GM12878 (cell line): ENCODE data around the gene SLC35C1. TPM values are rescaled to one million over a fixed set of nuclear protein-coding genes. Genes with fewer than 3 reads are reported as not detected.

ENCODE experiments used
- BHLHE40 ChIP-seq, 2 experiments: fragments of 450-650 bp in 1 of 2; IDR thresholded peaks; 2 replicates each; pipeline ENCODE4 v1.6.1; 2011 to 2017; ENCODE audit warnings: low read depth in 2 of 2, borderline replicate concordance in 1 of 2, improper control_type of control experiment in 1 of 2, low read length in 1 of 2, mild to moderate bottlenecking in 1 of 2
- BMI1 ChIP-seq: fragments of 450-650 bp; IDR thresholded peaks from 2 replicates; pipeline ENCODE4 v1.6.1; 2016; ENCODE audit warnings: mild to moderate bottlenecking, moderate library complexity, borderline replicate concordance
- CHD2 ChIP-seq: IDR thresholded peaks from 2 replicates; pipeline ENCODE4 v1.6.1; 2011; ENCODE audit warnings: low read depth, low read length, improper control_type of control experiment, borderline replicate concordance
- DPF2 ChIP-seq: fragments of 450-650 bp; IDR thresholded peaks from 2 replicates; pipeline ENCODE4 v1.6.1; 2017; ENCODE audit warnings: mild to moderate bottlenecking
- LARP7 ChIP-seq: fragments of 450-650 bp; IDR thresholded peaks from 2 replicates; pipeline ENCODE4 v1.6.1; 2017; ENCODE audit warnings: mild to moderate bottlenecking
- NBN ChIP-seq: fragments of 450-650 bp; IDR thresholded peaks from 2 replicates; pipeline ENCODE4 v1.6.1; 2016
- SMAD1 ChIP-seq: fragments of 450-650 bp; IDR thresholded peaks from 2 replicates; pipeline ENCODE4 v1.6.1; 2018; ENCODE audit warnings: mild to moderate bottlenecking, low read depth; ENCODE audit not compliant: partially characterized antibody
- SMC3 ChIP-seq: IDR thresholded peaks from 2 replicates; pipeline ENCODE4 v1.6.1; 2011; ENCODE audit warnings: low read length, improper control_type of control experiment, borderline replicate concordance
- SP1 ChIP-seq: IDR thresholded peaks from one replicate; pipeline ENCODE4 v1.6.1; 2011; ENCODE audit warnings: low read depth, low read length
- TCF7 ChIP-seq: IDR thresholded peaks from 2 replicates; pipeline ENCODE4 v1.6.1; 2014; ENCODE audit warnings: antibody characterized with exemption, borderline replicate concordance
- polyA plus RNA-seq, 11 experiments: library from polyadenylated mRNA; depleted of rRNA in 4 of 11; unstranded in 6 of 11; stranded (reverse) in 5 of 11; fragments of >200 nt; fragmentation: Nextera tagmentation in 4 of 11; fragmentation: Illumina TruSeq in 1 of 11; extraction: Ambion mirVana in 4 of 11; extraction: Trizol in 1 of 11; gene quantifications; 1 replicate in 1 of 11; 2 replicates in 10 of 11; pipeline versions ENCODE4 v1.2.1 to v1.2.3, GENCODE V29; 2011 to 2016; ENCODE audit warnings: inconsistent platforms in 2 of 11, missing spikeins in 2 of 11, low read depth in 1 of 11
- total RNA-seq, 4 experiments: library from RNA; depleted of rRNA in 3 of 4; stranded (reverse); fragments of >200 nt in 3 of 4; fragmentation: Illumina TruSeq in 1 of 4; extraction: Trizol in 1 of 4; gene quantifications; 2 replicates each; pipeline versions ENCODE4 v1.2.1 to v1.2.3, GENCODE V29; 2013 to 2021
- TF ChIP-seq, protein P1 (sequence below): IDR thresholded peaks from 2 replicates; pipeline ENCODE4 v1.6.1; 2012; ENCODE audit warnings: mild to moderate bottlenecking, low read depth, low read length
- TF ChIP-seq, protein P2 (sequence below): IDR thresholded peaks from 2 replicates; pipeline ENCODE4 v1.6.1; 2012; ENCODE audit warnings: low read depth, low read length, improper control_type of control experiment
- TF ChIP-seq, protein P3 (sequence below): fragments of 450-650 bp; IDR thresholded peaks from 2 replicates; pipeline ENCODE4 v1.6.1; 2017; ENCODE audit warnings: borderline replicate concordance
- TF ChIP-seq, protein P4 (sequence below): fragments of 450-650 bp; IDR thresholded peaks from 2 replicates; pipeline ENCODE4 v1.6.1; 2017; ENCODE audit warnings: mild to moderate bottlenecking, low read depth, inconsistent platforms; ENCODE audit not compliant: poor library complexity, severe bottlenecking
- TF ChIP-seq, protein P5 (sequence below): IDR thresholded peaks from 2 replicates; pipeline ENCODE4 v1.6.1; 2012; ENCODE audit warnings: low read depth, low read length, improper control_type of control experiment

Gene SLC35C1
- total and polyA plus RNA-seq, 10 of the 15 experiments (the other 5 are each of a cell fraction or from before 2014, with no cell fraction given): 0.55 to 9.7 (median 4.3) TPM

DNA sequence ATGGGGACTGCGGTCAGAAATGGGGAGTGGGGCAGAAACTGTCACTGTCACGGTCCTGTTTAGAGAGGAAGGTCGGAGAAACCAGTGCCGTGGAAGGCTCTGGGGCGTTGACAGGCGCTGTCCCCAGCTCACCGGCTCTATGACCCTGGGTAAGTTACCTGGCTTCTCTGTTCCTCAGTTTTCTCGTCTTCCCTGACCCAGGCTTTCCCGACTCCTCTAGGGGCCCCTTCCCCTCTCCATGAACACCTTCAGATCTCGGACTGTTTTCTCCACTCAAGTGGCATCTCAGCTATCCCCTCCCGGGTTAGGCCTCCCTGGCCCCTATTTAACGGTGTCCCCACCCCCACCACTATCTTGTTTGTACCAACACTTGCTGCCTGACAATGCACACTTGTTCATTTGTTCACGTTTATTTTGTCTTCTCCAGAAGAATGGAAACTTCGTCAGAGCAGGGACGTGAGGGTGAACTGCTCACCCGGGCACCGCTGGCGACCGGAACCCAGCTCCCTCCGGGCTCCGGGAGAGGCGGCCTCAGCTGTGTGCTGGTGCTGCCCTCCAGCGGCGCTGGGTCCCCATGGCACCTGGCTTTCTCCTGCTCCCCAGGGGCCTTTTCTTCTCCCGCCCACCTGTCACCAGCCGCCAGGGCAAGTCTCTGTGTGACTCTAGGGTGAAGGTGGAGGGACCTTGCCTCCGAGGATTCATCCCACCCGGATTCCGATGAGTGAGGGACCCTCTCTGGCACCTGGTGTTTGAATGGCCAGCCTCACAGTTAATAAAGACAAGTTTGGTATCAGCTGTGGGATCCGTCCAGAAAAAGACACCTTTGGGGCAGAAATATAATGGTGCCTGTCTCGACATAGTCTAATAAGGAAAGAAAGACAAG, 33.1 kb upstream of the SLC35C1 start (continued):
- TF ChIP-seq, protein P1, sequence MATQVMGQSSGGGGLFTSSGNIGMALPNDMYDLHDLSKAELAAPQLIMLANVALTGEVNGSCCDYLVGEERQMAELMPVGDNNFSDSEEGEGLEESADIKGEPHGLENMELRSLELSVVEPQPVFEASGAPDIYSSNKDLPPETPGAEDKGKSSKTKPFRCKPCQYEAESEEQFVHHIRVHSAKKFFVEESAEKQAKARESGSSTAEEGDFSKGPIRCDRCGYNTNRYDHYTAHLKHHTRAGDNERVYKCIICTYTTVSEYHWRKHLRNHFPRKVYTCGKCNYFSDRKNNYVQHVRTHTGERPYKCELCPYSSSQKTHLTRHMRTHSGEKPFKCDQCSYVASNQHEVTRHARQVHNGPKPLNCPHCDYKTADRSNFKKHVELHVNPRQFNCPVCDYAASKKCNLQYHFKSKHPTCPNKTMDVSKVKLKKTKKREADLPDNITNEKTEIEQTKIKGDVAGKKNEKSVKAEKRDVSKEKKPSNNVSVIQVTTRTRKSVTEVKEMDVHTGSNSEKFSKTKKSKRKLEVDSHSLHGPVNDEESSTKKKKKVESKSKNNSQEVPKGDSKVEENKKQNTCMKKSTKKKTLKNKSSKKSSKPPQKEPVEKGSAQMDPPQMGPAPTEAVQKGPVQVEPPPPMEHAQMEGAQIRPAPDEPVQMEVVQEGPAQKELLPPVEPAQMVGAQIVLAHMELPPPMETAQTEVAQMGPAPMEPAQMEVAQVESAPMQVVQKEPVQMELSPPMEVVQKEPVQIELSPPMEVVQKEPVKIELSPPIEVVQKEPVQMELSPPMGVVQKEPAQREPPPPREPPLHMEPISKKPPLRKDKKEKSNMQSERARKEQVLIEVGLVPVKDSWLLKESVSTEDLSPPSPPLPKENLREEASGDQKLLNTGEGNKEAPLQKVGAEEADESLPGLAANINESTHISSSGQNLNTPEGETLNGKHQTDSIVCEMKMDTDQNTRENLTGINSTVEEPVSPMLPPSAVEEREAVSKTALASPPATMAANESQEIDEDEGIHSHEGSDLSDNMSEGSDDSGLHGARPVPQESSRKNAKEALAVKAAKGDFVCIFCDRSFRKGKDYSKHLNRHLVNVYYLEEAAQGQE: no peak
- peak in 1 of 2 experiments; percentile 49; a peak in 2 of 4 replicates for TF ChIP-seq BHLHE40 (IDR thresholded peaks at IDR 0.05; ENCODE audit: borderline replicate concordance in 1 of 2, low read depth in 2 of 2, low read length in 1 of 2)
- peak; percentile 86 for TF ChIP-seq SMC3
- peak; percentile 26 for TF ChIP-seq SP1
- TF ChIP-seq TCF7: no peak
- TF ChIP-seq SMAD1: no peak
- TF ChIP-seq NBN: 0 out of 2 replicates have a peak, but pooled peaks have one; percentile 12
- 0 out of 2 replicates have a peak, but pooled peaks have one; percentile 13 for TF ChIP-seq CHD2
- TF ChIP-seq, protein P2, sequence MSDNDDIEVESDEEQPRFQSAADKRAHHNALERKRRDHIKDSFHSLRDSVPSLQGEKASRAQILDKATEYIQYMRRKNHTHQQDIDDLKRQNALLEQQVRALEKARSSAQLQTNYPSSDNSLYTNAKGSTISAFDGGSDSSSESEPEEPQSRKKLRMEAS: no peak
- TF ChIP-seq, protein P3, sequence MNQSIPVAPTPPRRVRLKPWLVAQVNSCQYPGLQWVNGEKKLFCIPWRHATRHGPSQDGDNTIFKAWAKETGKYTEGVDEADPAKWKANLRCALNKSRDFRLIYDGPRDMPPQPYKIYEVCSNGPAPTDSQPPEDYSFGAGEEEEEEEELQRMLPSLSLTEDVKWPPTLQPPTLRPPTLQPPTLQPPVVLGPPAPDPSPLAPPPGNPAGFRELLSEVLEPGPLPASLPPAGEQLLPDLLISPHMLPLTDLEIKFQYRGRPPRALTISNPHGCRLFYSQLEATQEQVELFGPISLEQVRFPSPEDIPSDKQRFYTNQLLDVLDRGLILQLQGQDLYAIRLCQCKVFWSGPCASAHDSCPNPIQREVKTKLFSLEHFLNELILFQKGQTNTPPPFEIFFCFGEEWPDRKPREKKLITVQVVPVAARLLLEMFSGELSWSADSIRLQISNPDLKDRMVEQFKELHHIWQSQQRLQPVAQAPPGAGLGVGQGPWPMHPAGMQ: no peak
- TF ChIP-seq, protein P4, sequence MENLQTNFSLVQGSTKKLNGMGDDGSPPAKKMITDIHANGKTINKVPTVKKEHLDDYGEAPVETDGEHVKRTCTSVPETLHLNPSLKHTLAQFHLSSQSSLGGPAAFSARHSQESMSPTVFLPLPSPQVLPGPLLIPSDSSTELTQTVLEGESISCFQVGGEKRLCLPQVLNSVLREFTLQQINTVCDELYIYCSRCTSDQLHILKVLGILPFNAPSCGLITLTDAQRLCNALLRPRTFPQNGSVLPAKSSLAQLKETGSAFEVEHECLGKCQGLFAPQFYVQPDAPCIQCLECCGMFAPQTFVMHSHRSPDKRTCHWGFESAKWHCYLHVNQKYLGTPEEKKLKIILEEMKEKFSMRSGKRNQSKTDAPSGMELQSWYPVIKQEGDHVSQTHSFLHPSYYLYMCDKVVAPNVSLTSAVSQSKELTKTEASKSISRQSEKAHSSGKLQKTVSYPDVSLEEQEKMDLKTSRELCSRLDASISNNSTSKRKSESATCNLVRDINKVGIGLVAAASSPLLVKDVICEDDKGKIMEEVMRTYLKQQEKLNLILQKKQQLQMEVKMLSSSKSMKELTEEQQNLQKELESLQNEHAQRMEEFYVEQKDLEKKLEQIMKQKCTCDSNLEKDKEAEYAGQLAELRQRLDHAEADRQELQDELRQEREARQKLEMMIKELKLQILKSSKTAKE: no peak
- no peak for TF ChIP-seq BMI1
- TF ChIP-seq LARP7: no peak
- 0 out of 2 replicates have a peak, but pooled peaks have one; percentile 24 for TF ChIP-seq DPF2
- TF ChIP-seq, protein P5, sequence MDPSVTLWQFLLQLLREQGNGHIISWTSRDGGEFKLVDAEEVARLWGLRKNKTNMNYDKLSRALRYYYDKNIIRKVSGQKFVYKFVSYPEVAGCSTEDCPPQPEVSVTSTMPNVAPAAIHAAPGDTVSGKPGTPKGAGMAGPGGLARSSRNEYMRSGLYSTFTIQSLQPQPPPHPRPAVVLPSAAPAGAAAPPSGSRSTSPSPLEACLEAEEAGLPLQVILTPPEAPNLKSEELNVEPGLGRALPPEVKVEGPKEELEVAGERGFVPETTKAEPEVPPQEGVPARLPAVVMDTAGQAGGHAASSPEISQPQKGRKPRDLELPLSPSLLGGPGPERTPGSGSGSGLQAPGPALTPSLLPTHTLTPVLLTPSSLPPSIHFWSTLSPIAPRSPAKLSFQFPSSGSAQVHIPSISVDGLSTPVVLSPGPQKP: peak; percentile 63; the same call in 1 of the 2 replicates
